ENCODE data around the gene FAM204A. TPM values are rescaled to one million over a fixed set of nuclear protein-coding genes. Genes with fewer than 3 reads are reported as not detected.

The FAM204A gene
- total and polyA plus RNA-seq, 10 of the 15 experiments (the other 5 are each of a cell fraction or from before 2014, with no cell fraction given) = 24.5 to 96.0 (median 67.6) TPM

DNA sequence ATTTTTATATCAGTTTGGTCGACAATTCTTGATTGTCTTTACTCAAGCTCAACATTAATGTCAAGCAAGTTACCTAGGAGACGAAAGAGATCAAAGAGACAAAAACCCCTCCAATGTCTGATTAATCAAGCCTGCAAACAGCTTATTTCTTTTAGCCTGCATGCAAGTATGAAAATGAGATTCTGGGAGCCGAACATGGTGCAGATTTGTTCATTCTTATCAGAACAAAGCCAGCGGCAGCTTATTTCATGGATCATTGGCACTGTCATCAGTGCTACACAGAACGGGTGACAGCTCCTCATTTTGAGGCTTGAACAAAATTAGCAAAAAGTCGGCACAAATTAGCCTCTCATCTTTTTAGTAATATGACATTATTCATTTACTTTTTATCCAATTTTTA is 26.5 kb downstream of the FAM204A start (continued):
- TF ChIP-seq YBX1 (IDR thresholded peaks at IDR 0.05) = no peak
- TF ChIP-seq, protein P1, sequence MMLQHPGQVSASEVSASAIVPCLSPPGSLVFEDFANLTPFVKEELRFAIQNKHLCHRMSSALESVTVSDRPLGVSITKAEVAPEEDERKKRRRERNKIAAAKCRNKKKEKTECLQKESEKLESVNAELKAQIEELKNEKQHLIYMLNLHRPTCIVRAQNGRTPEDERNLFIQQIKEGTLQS (IDR thresholded peaks at IDR 0.05; ENCODE audit: borderline replicate concordance, extremely low read depth, low read depth, low read length) = no peak

DNA sequence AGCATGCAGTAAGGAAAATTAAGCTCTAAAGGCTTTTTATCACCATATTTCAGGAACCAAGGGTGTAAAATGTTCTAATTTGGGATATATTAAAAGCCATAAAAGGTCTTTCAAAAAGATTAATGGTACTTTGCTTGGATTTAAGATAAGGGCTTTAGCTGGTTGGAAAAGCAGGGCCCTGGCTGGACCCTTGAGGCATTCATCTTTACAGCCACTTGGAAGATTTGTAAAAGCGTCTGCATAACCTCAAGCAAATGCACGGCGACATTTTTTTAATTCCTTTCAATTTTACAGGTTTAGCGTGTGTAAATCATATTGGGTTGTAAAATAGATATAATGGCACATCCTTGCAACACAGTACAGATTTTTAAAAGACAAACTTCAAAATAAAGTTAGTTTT is 27.2 kb downstream of the FAM204A start:
- ChIA-PET CTCF (interaction anchor here (0.7 to 3.0 kb wide), 5 partner anchors 9 to 55 kb away, joined by 3 to 10 read pairs (median 4); no protein-coding TSS in a partner anchor), RAD21 (ENCODE audit: unreplicated experiment) (no interaction called here), SMC1A (ENCODE audit: uncharacterized antibody, unreplicated experiment) (interaction anchor here (1.1 to 1.7 kb wide), 2 partner anchors 11 to 38 kb away, joined by 4 read pairs; no protein-coding TSS in a partner anchor), POLR2A (no interaction called here)
- Histone ChIP-seq H3K4me2 (ENCODE audit: control insufficient read depth, insufficient read depth) (no peak overlapping the region), H3K36me3 (ENCODE audit: control insufficient read depth in 2 of 2, insufficient read depth in 2 of 2, low read length in 1 of 2) (peaks cover 3 to 11% of the 10 kb centered on the region in 2 experiments; a peak in 3 of 4 replicates), H3K4me1 (ENCODE audit: control insufficient read depth, insufficient read depth, low read length) (no peaks in the 10 kb centered on the region), H3K27me3 (replicated peaks in 1 of 2; ENCODE audit: control insufficient read depth in 2 of 2, insufficient read depth in 2 of 2, low read length in 1 of 2) (no peaks in the 10 kb centered on the region), H3K4me3 (no peak overlapping the region), H4K20me1 (ENCODE audit: control insufficient read depth, insufficient read depth) (no peaks in the 10 kb centered on the region), H3K9me3 (replicated peaks; ENCODE audit: control insufficient read depth, insufficient read depth, low read length) (no peaks in the 10 kb centered on the region), H2AFZ (ENCODE audit: control insufficient read depth, low read depth, low read length) (no peak overlapping the region), H3K79me2 (ENCODE audit: control insufficient read depth, insufficient read depth, low read length) (no peaks in the 10 kb centered on the region), H3K27ac (ENCODE audit: control insufficient read depth, insufficient read depth) (no peak overlapping the region), H3K9ac (ENCODE audit: control insufficient read depth, insufficient read depth, low read length) (no peak overlapping the region)
- intact Hi-C loops (cut with micrococcal nuclease; ENCODE audit: unreplicated experiment) (no loop called here), in situ Hi-C loops (cut with MboI) (no loop called here)
- TF ChIP-seq, protein P2, sequence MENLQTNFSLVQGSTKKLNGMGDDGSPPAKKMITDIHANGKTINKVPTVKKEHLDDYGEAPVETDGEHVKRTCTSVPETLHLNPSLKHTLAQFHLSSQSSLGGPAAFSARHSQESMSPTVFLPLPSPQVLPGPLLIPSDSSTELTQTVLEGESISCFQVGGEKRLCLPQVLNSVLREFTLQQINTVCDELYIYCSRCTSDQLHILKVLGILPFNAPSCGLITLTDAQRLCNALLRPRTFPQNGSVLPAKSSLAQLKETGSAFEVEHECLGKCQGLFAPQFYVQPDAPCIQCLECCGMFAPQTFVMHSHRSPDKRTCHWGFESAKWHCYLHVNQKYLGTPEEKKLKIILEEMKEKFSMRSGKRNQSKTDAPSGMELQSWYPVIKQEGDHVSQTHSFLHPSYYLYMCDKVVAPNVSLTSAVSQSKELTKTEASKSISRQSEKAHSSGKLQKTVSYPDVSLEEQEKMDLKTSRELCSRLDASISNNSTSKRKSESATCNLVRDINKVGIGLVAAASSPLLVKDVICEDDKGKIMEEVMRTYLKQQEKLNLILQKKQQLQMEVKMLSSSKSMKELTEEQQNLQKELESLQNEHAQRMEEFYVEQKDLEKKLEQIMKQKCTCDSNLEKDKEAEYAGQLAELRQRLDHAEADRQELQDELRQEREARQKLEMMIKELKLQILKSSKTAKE (IDR thresholded peaks at IDR 0.05; ENCODE audit: low read depth, poor library complexity, severe bottlenecking) = no peak
- TF ChIP-seq, protein P3, sequence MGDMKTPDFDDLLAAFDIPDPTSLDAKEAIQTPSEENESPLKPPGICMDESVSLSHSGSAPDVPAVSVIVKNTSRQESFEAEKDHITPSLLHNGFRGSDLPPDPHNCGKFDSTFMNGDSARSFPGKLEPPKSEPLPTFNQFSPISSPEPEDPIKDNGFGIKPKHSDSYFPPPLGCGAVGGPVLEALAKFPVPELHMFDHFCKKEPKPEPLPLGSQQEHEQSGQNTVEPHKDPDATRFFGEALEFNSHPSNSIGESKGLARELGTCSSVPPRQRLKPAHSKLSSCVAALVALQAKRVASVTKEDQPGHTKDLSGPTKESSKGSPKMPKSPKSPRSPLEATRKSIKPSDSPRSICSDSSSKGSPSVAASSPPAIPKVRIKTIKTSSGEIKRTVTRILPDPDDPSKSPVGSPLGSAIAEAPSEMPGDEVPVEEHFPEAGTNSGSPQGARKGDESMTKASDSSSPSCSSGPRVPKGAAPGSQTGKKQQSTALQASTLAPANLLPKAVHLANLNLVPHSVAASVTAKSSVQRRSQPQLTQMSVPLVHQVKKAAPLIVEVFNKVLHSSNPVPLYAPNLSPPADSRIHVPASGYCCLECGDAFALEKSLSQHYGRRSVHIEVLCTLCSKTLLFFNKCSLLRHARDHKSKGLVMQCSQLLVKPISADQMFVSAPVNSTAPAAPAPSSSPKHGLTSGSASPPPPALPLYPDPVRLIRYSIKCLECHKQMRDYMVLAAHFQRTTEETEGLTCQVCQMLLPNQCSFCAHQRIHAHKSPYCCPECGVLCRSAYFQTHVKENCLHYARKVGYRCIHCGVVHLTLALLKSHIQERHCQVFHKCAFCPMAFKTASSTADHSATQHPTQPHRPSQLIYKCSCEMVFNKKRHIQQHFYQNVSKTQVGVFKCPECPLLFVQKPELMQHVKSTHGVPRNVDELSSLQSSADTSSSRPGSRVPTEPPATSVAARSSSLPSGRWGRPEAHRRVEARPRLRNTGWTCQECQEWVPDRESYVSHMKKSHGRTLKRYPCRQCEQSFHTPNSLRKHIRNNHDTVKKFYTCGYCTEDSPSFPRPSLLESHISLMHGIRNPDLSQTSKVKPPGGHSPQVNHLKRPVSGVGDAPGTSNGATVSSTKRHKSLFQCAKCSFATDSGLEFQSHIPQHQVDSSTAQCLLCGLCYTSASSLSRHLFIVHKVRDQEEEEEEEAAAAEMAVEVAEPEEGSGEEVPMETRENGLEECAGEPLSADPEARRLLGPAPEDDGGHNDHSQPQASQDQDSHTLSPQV (IDR thresholded peaks at IDR 0.05) = no peak
- no peak for TF ChIP-seq BMI1 (IDR thresholded peaks at IDR 0.05; ENCODE audit: borderline replicate concordance)
- TF ChIP-seq SP1 (IDR thresholded peaks at IDR 0.05; ENCODE audit: low read depth, low read length) = no peak
- no peak for TF ChIP-seq MTA2 (IDR thresholded peaks at IDR 0.05; ENCODE audit: low read depth)
- no peak for TF ChIP-seq CEBPZ (IDR thresholded peaks at IDR 0.05; ENCODE audit: low read depth, low read length)
- TF ChIP-seq NR2C2 (IDR thresholded peaks at IDR 0.05; ENCODE audit: borderline replicate concordance, control insufficient read depth, insufficient read length, low read depth) = no peak
- TF ChIP-seq CBFB (IDR thresholded peaks at IDR 0.05; ENCODE audit: low read depth) = no peak
- TF ChIP-seq RELA (IDR thresholded peaks at IDR 0.05; ENCODE audit: borderline replicate concordance, partially characterized antibody) = no peak
- no peak for TF ChIP-seq CHD4 (IDR thresholded peaks at IDR 0.05)
- no peak for TF ChIP-seq FOXK2 (IDR thresholded peaks at IDR 0.05)
- DNase-seq (ENCODE audit: low read depth, low spot score) = no peak
- 99% methylated on average over 4 of the region's 4 CpGs for WGBS (ENCODE audit: insufficient coverage, insufficient replicate concordance, low lambda C conversion rate, missing lambda C conversion rate)
- no peak for ATAC-seq
- no peak for FAIRE-seq
- no TSS peak for BruUV-seq (replicated peaks)
